ENCODE measurements around the gene CCDC136. TPM values are rescaled to one million over a fixed set of nuclear protein-coding genes. Genes with fewer than 3 reads are reported as not detected.

The CCDC136 gene
- total RNA-seq (100 to 1,000 TPM; 265 to 553 TPM), polyA plus RNA-seq (ENCODE audit: insufficient read depth, low read depth, low replicate concordance) (564 TPM)
- long read RNA-seq, donor 1 = 0 reads
- long read RNA-seq, donor 2 = 0 reads

- TF ChIP-seq, protein P1, sequence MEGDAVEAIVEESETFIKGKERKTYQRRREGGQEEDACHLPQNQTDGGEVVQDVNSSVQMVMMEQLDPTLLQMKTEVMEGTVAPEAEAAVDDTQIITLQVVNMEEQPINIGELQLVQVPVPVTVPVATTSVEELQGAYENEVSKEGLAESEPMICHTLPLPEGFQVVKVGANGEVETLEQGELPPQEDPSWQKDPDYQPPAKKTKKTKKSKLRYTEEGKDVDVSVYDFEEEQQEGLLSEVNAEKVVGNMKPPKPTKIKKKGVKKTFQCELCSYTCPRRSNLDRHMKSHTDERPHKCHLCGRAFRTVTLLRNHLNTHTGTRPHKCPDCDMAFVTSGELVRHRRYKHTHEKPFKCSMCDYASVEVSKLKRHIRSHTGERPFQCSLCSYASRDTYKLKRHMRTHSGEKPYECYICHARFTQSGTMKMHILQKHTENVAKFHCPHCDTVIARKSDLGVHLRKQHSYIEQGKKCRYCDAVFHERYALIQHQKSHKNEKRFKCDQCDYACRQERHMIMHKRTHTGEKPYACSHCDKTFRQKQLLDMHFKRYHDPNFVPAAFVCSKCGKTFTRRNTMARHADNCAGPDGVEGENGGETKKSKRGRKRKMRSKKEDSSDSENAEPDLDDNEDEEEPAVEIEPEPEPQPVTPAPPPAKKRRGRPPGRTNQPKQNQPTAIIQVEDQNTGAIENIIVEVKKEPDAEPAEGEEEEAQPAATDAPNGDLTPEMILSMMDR (IDR thresholded peaks at IDR 0.05) = no peak
- no peak for TF ChIP-seq POLR2A (IDR thresholded peaks at IDR 0.05)
- H3K4me1 ChIP-seq = peaks cover 7% of the 10 kb centered on the region
- no peaks in the 10 kb centered on the region for H3K36me3 ChIP-seq (ENCODE audit: low read depth, missing control alignments)
- peak; percentile 70 for DNase-seq
- 1% methylated on average over 38 to 73 of the region's 80 CpGs for WGBS, 2 donors
- H3K4me3 ChIP-seq = peak within 1 kb of the TSS; percentile 66 to 73
- H3K27ac ChIP-seq = no peak within 1 kb of the TSS
- intact Hi-C loops (cut with DNase I; ENCODE audit: low total_unique reads) = no loop called here
- H3K27me3 ChIP-seq = no peaks in the 10 kb centered on the region
- no peaks in the 10 kb centered on the region for H3K9me3 ChIP-seq
Observed at GRCh38 chr7:128791121-128791971, at the start of gene CCDC136. CCDC136 (plus strand) TSS chr7:128791968; CDS start chr7:128792412, 444 bp downstream.

DNA sequence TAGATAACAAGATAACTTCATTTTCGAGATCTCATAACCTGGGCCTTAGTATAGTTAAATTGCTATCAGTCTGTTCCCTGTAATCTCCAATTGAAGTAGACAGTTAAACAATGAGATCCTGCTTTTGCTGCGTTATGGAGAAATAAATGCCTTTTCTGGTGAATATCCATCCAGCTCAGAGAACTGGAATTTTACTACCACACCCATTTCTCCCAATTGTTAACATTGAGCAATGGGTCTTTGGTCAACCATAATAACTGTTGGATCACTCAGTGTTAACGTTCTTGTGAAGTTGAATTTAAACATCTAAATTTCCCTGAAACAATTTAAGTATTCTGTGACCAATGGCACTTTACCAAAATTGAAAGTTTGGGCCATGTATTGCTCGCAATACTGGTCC lies 49.6 kb upstream of the CCDC136 start:
- Histone ChIP-seq H3K27ac (no peak overlapping the region), H3K27me3 (no peaks in the 10 kb centered on the region), H3K4me3 (no peak overlapping the region), H3K9me3 (no peaks in the 10 kb centered on the region), H3K4me1 (peaks cover 24% of the 10 kb centered on the region), H3K36me3 (ENCODE audit: low read depth, missing control alignments) (no peaks in the 10 kb centered on the region)
- TF ChIP-seq POLR2A (IDR thresholded peaks at IDR 0.05) = no peak
- TF ChIP-seq, protein P1 (IDR thresholded peaks at IDR 0.05) = no peak
- intact Hi-C loops (cut with DNase I; ENCODE audit: low total_unique reads) = no loop called here
- WGBS, 2 donors = 51 to 73% methylated on average over 4 of the region's 4 CpGs
- no peak for DNase-seq

DNA sequence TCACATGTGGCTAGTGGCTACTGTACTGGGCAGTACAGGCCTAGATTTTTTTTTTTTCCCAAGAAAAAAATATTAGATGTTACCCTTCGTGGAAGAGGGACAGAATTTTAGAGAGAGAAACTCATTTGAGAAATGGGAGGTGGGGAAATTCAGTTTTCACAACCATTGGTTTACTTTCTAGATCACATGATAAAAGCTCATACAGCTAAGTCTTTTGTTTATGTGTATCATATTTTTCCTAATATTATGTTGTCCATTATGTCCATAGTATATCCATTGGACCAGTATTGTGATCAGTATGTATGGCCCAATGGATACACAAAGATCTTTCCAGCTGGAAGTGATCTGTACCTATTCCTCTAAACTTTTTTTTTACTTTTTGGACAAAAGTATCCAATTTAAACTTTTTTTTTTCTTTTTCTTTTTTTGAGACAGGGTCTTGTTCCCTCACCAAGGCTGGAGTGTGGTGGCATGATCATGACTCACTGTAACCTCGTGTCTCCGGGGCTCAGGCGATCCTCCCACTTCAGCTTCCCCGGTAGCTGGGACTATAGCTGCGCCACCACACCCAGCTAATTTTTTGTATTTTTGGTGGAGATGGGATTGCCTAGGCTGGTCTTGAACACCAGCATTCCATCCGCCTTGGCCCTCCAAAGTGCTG lies 48.5 kb upstream of the CCDC136 start:
- Histone ChIP-seq H3K27me3 (no peaks in the 10 kb centered on the region), H3K27ac (no peak overlapping the region), H3K9me3 (no peaks in the 10 kb centered on the region), H3K4me3 (no peak overlapping the region), H3K36me3 (ENCODE audit: low read depth, missing control alignments) (no peaks in the 10 kb centered on the region), H3K4me1 (peaks cover 21% of the 10 kb centered on the region)
- no peak for TF ChIP-seq POLR2A (IDR thresholded peaks at IDR 0.05)
- TF ChIP-seq, protein P1 (IDR thresholded peaks at IDR 0.05) = no peak
- DNase-seq = no peak
- 80 to 84% methylated on average over 7 of the region's 7 CpGs for WGBS, 2 donors
- intact Hi-C loops (cut with DNase I; ENCODE audit: low total_unique reads) = no loop called here

GRCh38 chr7:128744366-128744905 lies 47.3 kb upstream of the CCDC136 start:
- peaks cover 18% of the 10 kb centered on the region for H3K4me1 ChIP-seq
- no peak for TF ChIP-seq POLR2A (IDR thresholded peaks at IDR 0.05)
- TF ChIP-seq, protein P1 (IDR thresholded peaks at IDR 0.05) = no peak
- no peak for DNase-seq
- no peak overlapping the region for H3K4me3 ChIP-seq
- H3K27me3 ChIP-seq = no peaks in the 10 kb centered on the region
- H3K36me3 ChIP-seq (ENCODE audit: low read depth, missing control alignments) = no peaks in the 10 kb centered on the region
- H3K9me3 ChIP-seq = no peaks in the 10 kb centered on the region
- 56 to 64% methylated on average over 2 of the region's 2 CpGs for WGBS, 2 donors
- intact Hi-C loops (cut with DNase I; ENCODE audit: low total_unique reads) = no loop called here
- H3K27ac ChIP-seq = no peak overlapping the region

All from testis (tissue), 5 donors.